Measurements from ENCODE around the gene CRYBG2.

The CRYBG2 gene

DNA sequence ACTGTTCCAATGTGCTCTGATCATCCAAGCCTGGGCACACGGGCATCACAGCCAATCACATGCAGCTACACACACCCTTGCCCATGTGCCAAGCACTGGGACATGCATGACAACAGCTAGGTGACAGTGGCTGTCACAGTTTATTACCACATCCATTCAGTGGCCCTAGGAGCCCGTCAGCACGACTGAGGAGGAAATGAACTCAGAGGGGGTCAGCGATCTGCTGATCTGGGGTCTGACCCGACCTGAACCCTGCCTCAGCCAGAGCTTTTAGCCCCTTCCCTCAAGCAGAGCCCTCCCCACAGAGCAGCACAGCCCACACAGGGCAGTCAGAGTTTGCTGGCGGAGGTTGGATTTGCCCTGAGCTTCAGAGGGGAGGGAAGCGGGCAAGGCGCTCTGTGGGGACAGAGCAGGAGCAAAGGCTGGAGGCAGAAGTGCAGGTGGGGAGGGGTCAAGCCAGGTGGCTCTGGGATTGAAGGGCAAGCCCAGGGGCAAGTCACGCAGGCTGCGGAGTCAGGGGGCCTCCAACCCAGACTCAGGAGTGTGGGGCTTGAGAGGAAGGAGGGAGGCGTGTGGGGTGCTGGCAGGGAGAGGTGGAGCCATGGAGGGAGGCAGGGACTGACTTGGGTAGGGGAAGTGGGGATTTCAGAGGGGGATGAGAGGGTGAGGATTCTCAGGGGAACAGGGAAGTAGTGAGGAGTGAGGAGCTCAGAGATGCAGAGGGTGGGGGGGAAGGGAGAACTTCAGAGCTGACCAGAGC is 63.6 kb downstream of the CRYBG2 start:
- Histone ChIP-seq H3K27ac (ENCODE audit: poor library complexity, severe bottlenecking) (no peak overlapping the region), H3K4me3 (ENCODE audit: severe bottlenecking) (no peak overlapping the region), H3K27me3 (ENCODE audit: insufficient read depth, poor library complexity, severe bottlenecking) (no peaks in the 10 kb centered on the region), H3K9me3 (ENCODE audit: severe bottlenecking) (no peaks in the 10 kb centered on the region), H3K4me1 (ENCODE audit: insufficient read depth, poor library complexity, severe bottlenecking) (no peaks in the 10 kb centered on the region), H3K36me3 (ENCODE audit: low read depth) (no peaks in the 10 kb centered on the region)
- no peak for DNase-seq (ENCODE audit: low spot score)
- ATAC-seq (ENCODE audit: low read depth), result no peak
- TF ChIP-seq, protein P1, sequence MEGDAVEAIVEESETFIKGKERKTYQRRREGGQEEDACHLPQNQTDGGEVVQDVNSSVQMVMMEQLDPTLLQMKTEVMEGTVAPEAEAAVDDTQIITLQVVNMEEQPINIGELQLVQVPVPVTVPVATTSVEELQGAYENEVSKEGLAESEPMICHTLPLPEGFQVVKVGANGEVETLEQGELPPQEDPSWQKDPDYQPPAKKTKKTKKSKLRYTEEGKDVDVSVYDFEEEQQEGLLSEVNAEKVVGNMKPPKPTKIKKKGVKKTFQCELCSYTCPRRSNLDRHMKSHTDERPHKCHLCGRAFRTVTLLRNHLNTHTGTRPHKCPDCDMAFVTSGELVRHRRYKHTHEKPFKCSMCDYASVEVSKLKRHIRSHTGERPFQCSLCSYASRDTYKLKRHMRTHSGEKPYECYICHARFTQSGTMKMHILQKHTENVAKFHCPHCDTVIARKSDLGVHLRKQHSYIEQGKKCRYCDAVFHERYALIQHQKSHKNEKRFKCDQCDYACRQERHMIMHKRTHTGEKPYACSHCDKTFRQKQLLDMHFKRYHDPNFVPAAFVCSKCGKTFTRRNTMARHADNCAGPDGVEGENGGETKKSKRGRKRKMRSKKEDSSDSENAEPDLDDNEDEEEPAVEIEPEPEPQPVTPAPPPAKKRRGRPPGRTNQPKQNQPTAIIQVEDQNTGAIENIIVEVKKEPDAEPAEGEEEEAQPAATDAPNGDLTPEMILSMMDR (IDR thresholded peaks at IDR 0.05; ENCODE audit: poor library complexity, severe bottlenecking), result no peak

DNA sequence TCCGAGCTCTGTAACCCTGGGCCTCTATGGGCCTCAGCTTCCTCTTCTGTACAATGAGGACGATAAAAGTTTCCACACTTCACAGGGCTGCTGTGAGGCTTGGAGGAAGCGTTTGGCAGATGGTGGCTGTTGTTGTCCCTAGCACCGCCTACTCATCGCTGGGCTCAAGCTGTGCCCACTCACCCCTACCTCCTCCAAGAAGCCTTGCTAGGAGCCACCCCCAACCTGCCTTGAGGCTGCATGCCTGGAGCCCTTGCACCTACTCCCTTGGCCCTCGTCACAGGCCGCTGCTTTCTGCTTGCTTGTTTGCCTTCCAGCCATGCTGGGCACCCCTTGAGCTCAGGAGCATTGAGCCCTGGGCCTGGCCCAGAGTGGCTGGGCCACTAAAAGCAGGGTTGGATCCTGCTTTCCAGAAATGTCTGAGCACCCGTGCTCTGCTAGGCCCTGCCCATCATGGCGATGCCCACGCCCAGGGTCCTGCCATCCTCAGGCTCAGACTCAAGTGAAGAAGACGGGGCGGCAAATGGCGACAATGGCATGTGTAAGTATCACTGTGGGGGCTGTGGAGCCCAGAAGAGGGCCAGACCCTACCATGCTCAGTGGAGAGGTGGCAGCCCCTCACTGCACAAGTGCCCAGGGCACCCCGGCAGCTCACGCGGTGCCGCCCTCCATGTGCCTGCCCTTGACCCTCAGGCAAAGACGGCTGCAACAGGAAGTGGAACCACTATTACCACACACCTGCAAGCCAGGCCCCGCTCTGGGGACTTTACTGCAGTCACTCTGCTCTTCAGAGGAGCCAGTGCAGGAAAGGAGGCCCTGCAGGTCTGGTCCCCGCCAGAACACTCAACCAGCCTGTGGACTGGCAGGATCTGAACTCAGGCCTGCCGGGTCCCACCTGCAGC is 64.5 kb downstream of the CRYBG2 start:
- Histone ChIP-seq H3K36me3 (ENCODE audit: low read depth) (no peaks in the 10 kb centered on the region), H3K4me1 (ENCODE audit: insufficient read depth, poor library complexity, severe bottlenecking) (peaks cover 7% of the 10 kb centered on the region), H3K27me3 (ENCODE audit: insufficient read depth, poor library complexity, severe bottlenecking) (no peaks in the 10 kb centered on the region), H3K9me3 (ENCODE audit: severe bottlenecking) (no peaks in the 10 kb centered on the region), H3K27ac (ENCODE audit: poor library complexity, severe bottlenecking) (no peak overlapping the region), H3K4me3 (ENCODE audit: severe bottlenecking) (no peak overlapping the region)
- TF ChIP-seq, protein P1 (IDR thresholded peaks at IDR 0.05; ENCODE audit: poor library complexity, severe bottlenecking), result no peak
- ATAC-seq (ENCODE audit: low read depth), result no peak
- DNase-seq (ENCODE audit: low spot score), result no peak

DNA sequence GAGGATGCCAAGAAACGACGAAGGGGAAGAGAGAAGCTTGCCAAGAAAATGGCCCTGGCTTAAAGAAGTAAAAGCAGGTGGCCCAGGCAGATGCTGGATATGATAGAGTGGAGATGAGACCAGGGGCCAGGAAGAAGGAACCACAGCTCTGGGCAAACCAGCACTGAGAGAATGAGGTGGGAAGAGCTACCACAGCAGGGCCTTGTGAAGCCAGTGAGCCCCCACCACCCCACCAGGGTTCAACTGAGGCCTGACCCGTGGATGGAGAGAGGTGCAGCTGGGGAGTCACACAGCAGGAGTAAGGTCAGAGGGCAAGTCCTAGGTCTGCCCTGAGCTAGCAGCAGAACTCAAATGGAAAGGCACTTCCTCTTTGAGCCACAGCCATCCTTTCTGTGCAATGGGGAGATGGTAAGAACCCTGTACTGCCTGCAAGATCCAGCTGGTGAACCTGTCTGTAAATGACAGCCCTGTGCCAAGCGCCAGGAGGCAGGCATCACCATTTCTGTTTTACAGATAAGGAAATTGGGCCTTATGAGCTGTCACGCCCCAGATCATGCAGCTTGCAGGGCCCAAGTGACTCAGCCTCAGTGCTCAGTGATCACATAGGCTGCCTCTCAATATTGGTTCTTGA is 65.5 kb downstream of the CRYBG2 start:
- Histone ChIP-seq H3K9me3 (ENCODE audit: severe bottlenecking) (no peaks in the 10 kb centered on the region), H3K36me3 (ENCODE audit: low read depth) (no peaks in the 10 kb centered on the region), H3K27me3 (ENCODE audit: insufficient read depth, poor library complexity, severe bottlenecking) (no peaks in the 10 kb centered on the region), H3K4me3 (ENCODE audit: severe bottlenecking) (no peak overlapping the region), H3K27ac (ENCODE audit: poor library complexity, severe bottlenecking) (no peak overlapping the region), H3K4me1 (ENCODE audit: insufficient read depth, poor library complexity, severe bottlenecking) (peaks cover 11% of the 10 kb centered on the region)
- TF ChIP-seq, protein P1 (IDR thresholded peaks at IDR 0.05; ENCODE audit: poor library complexity, severe bottlenecking), result no peak
- no peak for ATAC-seq (ENCODE audit: low read depth)
- DNase-seq (ENCODE audit: low spot score), result no peak

DNA sequence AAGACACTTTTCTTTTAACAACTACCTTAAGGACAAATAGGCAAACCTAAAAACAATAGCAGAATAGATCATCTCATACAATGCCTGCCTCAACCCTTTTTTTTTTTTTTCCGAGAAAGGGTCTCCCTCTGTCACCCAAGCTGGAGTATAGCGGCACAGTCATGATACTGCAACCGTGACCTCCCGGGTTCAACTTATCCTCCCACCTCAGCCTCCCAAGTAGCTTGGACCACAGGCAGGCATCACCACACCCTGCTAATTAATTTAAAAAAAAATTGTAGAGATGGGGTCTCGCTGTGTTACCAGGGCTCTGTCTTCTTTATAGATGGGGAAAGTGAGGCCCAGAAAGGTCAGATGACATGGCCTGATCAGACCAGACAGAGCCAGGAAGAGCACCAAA is 66.1 kb downstream of the CRYBG2 start:
- ATAC-seq (ENCODE audit: low read depth), result no peak
- DNase-seq (ENCODE audit: low spot score), result no peak
- H3K9me3 ChIP-seq (ENCODE audit: severe bottlenecking), result no peaks in the 10 kb centered on the region
- H3K4me1 ChIP-seq (ENCODE audit: insufficient read depth, poor library complexity, severe bottlenecking), result peaks cover 11% of the 10 kb centered on the region
- H3K27ac ChIP-seq (ENCODE audit: poor library complexity, severe bottlenecking), result no peak overlapping the region
- H3K4me3 ChIP-seq (ENCODE audit: severe bottlenecking), result no peak overlapping the region
- H3K27me3 ChIP-seq (ENCODE audit: insufficient read depth, poor library complexity, severe bottlenecking), result no peaks in the 10 kb centered on the region
- TF ChIP-seq, protein P1 (IDR thresholded peaks at IDR 0.05; ENCODE audit: poor library complexity, severe bottlenecking), result no peak
- no peaks in the 10 kb centered on the region for H3K36me3 ChIP-seq (ENCODE audit: low read depth)

Measured in RWPE2 (cell line).